Measurements from ENCODE around the gene ADAM12.

DNA sequence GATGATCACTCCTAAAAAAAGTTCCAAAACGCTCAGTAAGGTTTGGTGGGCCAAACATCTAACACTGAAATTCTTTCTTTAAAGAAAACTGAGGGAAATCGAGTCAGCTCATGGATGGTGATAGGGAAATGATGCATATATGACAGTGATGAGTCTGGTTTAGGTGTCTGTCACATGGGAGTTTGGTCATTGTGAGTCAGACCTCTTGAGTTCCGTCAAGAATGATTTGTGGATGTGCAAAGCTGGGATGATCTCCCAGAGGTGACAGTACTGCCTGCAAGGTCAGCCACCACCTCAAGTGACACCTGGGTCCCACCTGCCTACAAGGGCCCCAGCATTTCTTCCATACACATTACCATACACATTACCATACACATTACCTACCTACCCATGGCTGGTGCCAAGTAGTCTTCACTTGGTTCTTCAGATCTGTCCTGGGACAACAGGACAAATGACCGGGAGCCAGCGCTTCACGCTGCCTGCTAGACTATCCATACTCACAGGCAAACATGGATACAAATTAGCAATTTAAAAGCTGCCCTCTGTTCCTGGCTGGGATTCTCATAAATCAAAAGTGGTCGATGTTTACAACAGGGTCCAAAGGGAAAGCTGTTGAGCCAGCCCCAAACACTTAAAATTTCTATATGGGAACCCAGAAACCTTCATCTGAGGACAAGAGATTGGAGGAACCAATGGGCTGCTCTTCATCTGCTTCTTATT is 128.4 kb downstream of the ADAM12 start:
- TF ChIP-seq, protein P1, sequence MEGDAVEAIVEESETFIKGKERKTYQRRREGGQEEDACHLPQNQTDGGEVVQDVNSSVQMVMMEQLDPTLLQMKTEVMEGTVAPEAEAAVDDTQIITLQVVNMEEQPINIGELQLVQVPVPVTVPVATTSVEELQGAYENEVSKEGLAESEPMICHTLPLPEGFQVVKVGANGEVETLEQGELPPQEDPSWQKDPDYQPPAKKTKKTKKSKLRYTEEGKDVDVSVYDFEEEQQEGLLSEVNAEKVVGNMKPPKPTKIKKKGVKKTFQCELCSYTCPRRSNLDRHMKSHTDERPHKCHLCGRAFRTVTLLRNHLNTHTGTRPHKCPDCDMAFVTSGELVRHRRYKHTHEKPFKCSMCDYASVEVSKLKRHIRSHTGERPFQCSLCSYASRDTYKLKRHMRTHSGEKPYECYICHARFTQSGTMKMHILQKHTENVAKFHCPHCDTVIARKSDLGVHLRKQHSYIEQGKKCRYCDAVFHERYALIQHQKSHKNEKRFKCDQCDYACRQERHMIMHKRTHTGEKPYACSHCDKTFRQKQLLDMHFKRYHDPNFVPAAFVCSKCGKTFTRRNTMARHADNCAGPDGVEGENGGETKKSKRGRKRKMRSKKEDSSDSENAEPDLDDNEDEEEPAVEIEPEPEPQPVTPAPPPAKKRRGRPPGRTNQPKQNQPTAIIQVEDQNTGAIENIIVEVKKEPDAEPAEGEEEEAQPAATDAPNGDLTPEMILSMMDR (IDR thresholded peaks at IDR 0.05) = no peak
- TF ChIP-seq POLR2A (IDR thresholded peaks at IDR 0.05) = no peak

Data from adrenal gland (tissue), 5 donors.